ENCODE measurements around the gene DGKH. TPM values are rescaled to one million over a fixed set of nuclear protein-coding genes. Genes with fewer than 3 reads are reported as not detected.

DGKH gene
- total RNA-seq, 1 experiment from 2014 or later = 3.7 TPM

- DNase-seq = peak; percentile 10
- Histone ChIP-seq H3K36me3 (replicated peaks; ENCODE audit: control insufficient read depth, insufficient read depth, low read length) (no peaks in the 10 kb centered on the region), H3K27me3 (ENCODE audit: control insufficient read depth, insufficient read depth, low read length) (no peaks in the 10 kb centered on the region), H3K4me3 (ENCODE audit: insufficient read depth, low read depth, low read length) (no peak overlapping the region)
These were observed 210.3 kb downstream of the DGKH start for GRCh38 chr13:42258747-42259146.

DNA sequence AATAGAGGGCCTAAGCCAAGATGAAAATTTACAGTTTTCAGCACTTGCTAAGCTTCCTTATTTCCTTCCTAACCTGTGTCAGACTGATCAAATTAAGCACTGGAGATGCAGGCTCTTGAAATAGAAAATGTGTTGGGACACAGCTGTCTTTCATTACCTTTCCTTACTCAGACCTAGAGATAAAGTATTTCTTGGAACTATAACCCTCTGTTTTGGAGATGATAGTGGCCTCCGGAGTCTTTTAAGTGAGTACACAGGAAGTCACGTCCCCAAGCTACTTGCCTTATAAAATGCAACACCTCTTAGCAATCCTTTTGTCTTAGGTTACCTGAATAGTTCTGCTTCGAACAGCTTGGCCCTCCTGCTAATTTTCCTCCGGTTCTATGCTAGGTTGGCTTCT lies 211.1 kb downstream of the DGKH start:
- Histone ChIP-seq H3K27me3 (ENCODE audit: control insufficient read depth, insufficient read depth, low read length) (no peaks in the 10 kb centered on the region), H3K36me3 (replicated peaks; ENCODE audit: control insufficient read depth, insufficient read depth, low read length) (no peaks in the 10 kb centered on the region)
- DNase-seq = no peak

DNA sequence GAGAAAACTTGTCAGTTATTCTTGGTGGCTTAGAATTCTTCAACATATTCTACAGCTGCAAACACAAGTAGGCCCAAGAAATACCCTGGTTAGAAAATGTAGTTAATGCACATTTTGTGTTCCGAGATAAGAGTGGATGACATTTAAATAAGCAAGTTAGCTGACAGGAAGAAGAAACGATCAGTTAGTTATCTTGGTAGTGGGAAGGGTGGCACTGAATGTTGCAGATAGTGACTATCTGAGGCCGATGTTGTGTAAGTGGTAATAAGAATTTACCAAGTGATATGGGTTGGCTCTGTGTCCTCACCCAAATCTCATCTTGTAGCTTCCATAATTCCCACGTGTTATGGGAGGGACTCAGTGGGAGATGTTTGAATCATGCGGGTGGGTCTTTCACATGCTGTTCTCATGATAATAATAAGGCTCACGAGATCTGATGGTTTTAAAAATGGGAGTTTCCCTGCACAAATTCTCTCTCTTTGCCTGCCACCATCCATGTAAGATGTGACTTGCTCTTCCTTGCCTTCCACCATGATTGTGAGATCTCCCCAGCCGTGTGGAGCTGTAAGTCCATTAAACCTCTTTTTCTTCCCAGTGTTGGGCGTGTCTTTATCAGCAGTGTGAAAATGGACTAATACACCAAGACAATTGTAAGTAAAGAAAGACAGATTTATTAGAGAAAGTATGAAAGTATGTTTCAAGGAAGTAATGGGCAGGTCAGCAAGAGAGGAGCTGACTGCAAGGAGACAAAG lies 212.6 kb downstream of the DGKH start:
- Histone ChIP-seq H3K27me3 (ENCODE audit: control insufficient read depth, insufficient read depth, low read length) (no peaks in the 10 kb centered on the region), H3K36me3 (replicated peaks; ENCODE audit: control insufficient read depth, insufficient read depth, low read length) (no peaks in the 10 kb centered on the region), H3K4me3 (ENCODE audit: insufficient read depth, low read depth, low read length) (no peak overlapping the region)
- DNase-seq = no peak

More for the DNA sequence above, 211.1 kb downstream of the DGKH start:
- no peak overlapping the region for H3K4me3 ChIP-seq (ENCODE audit: insufficient read depth, low read depth, low read length)

GRCh38 chr13:42266473-42266872 lies 218.0 kb downstream of the DGKH start:
- no peak for DNase-seq

GRCh38 chr13:42270160-42270856 lies 221.9 kb downstream of the DGKH start:
- no peaks in the 10 kb centered on the region for H3K36me3 ChIP-seq (replicated peaks; ENCODE audit: control insufficient read depth, insufficient read depth, low read length)
- DNase-seq = no peak
- no peaks in the 10 kb centered on the region for H3K27me3 ChIP-seq (ENCODE audit: control insufficient read depth, insufficient read depth, low read length)
- H3K4me3 ChIP-seq (ENCODE audit: insufficient read depth, low read depth, low read length) = no peak overlapping the region

More at GRCh38 chr13:42266473-42266872, 218.0 kb downstream of the DGKH start:
- H3K4me3 ChIP-seq (ENCODE audit: insufficient read depth, low read depth, low read length) = no peak overlapping the region
- H3K36me3 ChIP-seq (replicated peaks; ENCODE audit: control insufficient read depth, insufficient read depth, low read length) = no peaks in the 10 kb centered on the region
- H3K27me3 ChIP-seq (ENCODE audit: control insufficient read depth, insufficient read depth, low read length) = no peaks in the 10 kb centered on the region

DNA sequence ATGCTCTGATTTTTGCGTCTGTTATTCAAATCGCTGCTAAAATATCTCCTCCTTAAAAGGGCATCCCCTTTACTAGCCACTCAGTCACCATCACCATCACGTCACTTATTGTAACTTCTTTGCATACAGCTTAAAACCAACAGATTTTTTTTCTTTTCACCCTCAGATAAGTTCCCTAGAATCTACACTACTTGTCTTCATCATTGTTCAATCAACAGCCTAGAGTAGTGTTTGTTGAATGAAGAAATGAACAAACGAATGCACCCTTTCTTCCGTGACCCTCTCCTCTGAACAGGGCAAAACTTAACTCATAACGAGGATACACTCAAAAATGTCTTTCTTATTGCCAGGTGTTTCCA lies 222.4 kb downstream of the DGKH start:
- H3K27me3 ChIP-seq (ENCODE audit: control insufficient read depth, insufficient read depth, low read length) = no peaks in the 10 kb centered on the region
- peak overlapping the region; percentile 69 for H3K4me3 ChIP-seq (ENCODE audit: insufficient read depth, low read depth, low read length)
- no peaks in the 10 kb centered on the region for H3K36me3 ChIP-seq (replicated peaks; ENCODE audit: control insufficient read depth, insufficient read depth, low read length)
- DNase-seq = no peak

GRCh38 chr13:42271337-42272114 lies 223.1 kb downstream of the DGKH start:
- peak; percentile 88 for DNase-seq
- no peaks in the 10 kb centered on the region for H3K27me3 ChIP-seq (ENCODE audit: control insufficient read depth, insufficient read depth, low read length)
- peak overlapping the region; percentile 69 for H3K4me3 ChIP-seq (ENCODE audit: insufficient read depth, low read depth, low read length)
- H3K36me3 ChIP-seq (replicated peaks; ENCODE audit: control insufficient read depth, insufficient read depth, low read length) = no peaks in the 10 kb centered on the region

GRCh38 chr13:42272115-42272803 lies 223.8 kb downstream of the DGKH start, which contains the start of gene AKAP11:
Gene AKAP11, plus strand, starts transcription at chr13:42272152. Its CDS starts 14,197 bp downstream, at chr13:42286349.
- no peaks in the 10 kb centered on the region for H3K27me3 ChIP-seq (ENCODE audit: control insufficient read depth, insufficient read depth, low read length)
- no peak for DNase-seq
- H3K4me3 ChIP-seq (ENCODE audit: insufficient read depth, low read depth, low read length) = peak within 1 kb of the TSS; percentile 69
- no peaks in the 10 kb centered on the region for H3K36me3 ChIP-seq (replicated peaks; ENCODE audit: control insufficient read depth, insufficient read depth, low read length)

DNA sequence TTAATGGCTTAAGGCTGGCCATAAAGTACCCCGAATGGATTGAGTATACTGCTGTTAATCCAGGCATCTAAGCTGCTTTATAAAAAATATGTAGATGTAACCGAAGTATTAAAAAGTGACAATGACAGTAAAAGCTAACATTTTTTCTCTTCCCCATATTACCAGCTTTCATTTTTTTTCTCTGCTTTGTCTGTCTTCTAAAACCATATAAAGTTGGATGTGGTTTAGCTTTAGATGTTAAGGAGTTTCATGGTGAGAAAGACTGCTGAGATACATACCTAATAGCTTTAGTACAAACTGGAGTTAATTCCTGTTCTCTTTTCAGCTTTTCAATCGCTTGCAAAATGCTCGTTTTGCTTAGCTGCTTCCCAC lies 224.3 kb downstream of the DGKH start:
- Histone ChIP-seq H3K36me3 (replicated peaks; ENCODE audit: control insufficient read depth, insufficient read depth, low read length) (no peaks in the 10 kb centered on the region), H3K27me3 (ENCODE audit: control insufficient read depth, insufficient read depth, low read length) (no peaks in the 10 kb centered on the region), H3K4me3 (ENCODE audit: insufficient read depth, low read depth, low read length) (peak overlapping the region; percentile 69)
- DNase-seq = no peak

DNA sequence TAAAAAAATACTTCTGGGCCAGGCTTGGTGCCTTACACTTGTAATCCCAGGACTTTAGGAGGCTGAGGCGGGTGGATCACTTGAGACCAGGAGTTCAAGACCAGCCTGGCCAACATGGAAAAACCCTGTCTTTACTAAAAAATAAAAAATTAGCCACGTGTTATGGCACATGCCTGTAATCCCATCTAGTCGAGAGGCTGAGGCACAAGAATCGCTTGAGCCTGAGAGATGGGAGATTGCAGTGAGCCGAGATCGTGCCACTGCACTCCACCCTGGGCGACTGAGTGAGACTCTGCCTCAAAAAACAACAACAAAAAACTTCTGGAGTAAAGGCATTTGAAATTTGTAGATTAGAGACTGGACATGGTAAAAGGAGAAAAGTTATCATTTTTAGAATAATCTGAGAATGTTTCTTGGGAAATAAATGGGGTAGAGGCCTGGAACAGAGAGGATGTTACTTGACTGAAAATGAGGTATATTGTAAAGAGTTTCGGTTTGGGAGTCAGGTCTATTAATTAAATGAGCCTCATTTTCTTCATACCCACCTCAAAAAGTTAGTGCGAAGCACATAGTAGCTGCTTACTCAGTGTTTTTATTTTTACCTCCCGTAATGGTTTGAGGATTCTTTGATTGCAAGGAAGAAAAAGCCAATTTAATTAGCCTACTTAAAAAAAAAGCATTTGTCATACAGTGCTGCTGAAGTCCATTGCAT lies 226.1 kb downstream of the DGKH start:
- Histone ChIP-seq H3K36me3 (replicated peaks; ENCODE audit: control insufficient read depth, insufficient read depth, low read length) (no peaks in the 10 kb centered on the region), H3K27me3 (ENCODE audit: control insufficient read depth, insufficient read depth, low read length) (no peaks in the 10 kb centered on the region), H3K4me3 (ENCODE audit: insufficient read depth, low read depth, low read length) (no peak overlapping the region)
- DNase-seq = no peak

GRCh38 chr13:42275098-42275471 lies 226.6 kb downstream of the DGKH start:
- Histone ChIP-seq H3K36me3 (replicated peaks; ENCODE audit: control insufficient read depth, insufficient read depth, low read length) (no peaks in the 10 kb centered on the region), H3K4me3 (ENCODE audit: insufficient read depth, low read depth, low read length) (no peak overlapping the region), H3K27me3 (ENCODE audit: control insufficient read depth, insufficient read depth, low read length) (no peaks in the 10 kb centered on the region)
- DNase-seq = no peak

DNA sequence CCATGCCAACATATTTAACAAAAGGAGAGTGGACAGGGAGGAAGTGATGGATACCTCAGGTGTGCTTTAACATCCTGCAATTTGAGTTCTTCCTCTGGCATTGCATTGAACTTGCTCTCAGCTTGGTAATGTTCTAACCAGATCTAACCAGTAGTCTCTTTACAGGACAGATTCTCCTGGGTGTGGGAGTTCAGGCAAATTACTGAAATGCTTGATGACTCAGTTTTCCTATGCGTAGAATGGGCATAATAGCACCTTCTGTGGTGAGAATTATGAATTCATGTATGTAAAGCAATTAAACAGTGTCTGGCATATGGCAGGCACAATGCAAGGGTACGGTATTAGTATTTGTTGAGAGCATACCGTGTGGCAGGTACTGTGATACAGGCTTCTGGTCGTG lies 227.1 kb downstream of the DGKH start:
- H3K27me3 ChIP-seq (ENCODE audit: control insufficient read depth, insufficient read depth, low read length) = no peaks in the 10 kb centered on the region
- H3K36me3 ChIP-seq (replicated peaks; ENCODE audit: control insufficient read depth, insufficient read depth, low read length) = no peaks in the 10 kb centered on the region
- no peak overlapping the region for H3K4me3 ChIP-seq (ENCODE audit: insufficient read depth, low read depth, low read length)
- no peak for DNase-seq

- no peaks in the 10 kb centered on the region for H3K27me3 ChIP-seq (ENCODE audit: control insufficient read depth, insufficient read depth, low read length)
- DNase-seq = no peak
- no peaks in the 10 kb centered on the region for H3K36me3 ChIP-seq (replicated peaks; ENCODE audit: control insufficient read depth, insufficient read depth, low read length)
- no peak overlapping the region for H3K4me3 ChIP-seq (ENCODE audit: insufficient read depth, low read depth, low read length)
These were observed 228.2 kb downstream of the DGKH start for GRCh38 chr13:42276683-42277082.
